CD14-positive monocyte (primary cell): ENCODE results near the gene CTNNB1. TPM values are rescaled to one million over a fixed set of nuclear protein-coding genes. Genes with fewer than 3 reads are reported as not detected.

ENCODE experiments used
- DNase-seq, 3 donors: peaks; one replicate each; pipeline ENCODE4 v3.0.0-alpha.2; 2011 to 2022
- H2AFZ ChIP-seq: 2 replicates; pipeline ENCODE4 v1.6.0; 2012; ENCODE audit warnings: mild to moderate bottlenecking, low read depth, low read length, inconsistent platforms; ENCODE audit not compliant: insufficient read depth, poor library complexity, severe bottlenecking
- H3K27ac ChIP-seq, 2 donors: 1 replicate in 1 of 2; 2 replicates in 1 of 2; pipeline ENCODE4 v1.5.1; 2012 to 2013; ENCODE audit warnings: low read length in 2 of 2, control low read depth in 1 of 2, inconsistent platforms in 1 of 2, low read depth in 1 of 2, mild to moderate bottlenecking in 1 of 2
- H3K27me3 ChIP-seq, 2 donors: one replicate each; pipeline versions ENCODE4 v1.6.0 to v1.6.1; 2011 to 2013; ENCODE audit warnings: low read length in 2 of 2; ENCODE audit not compliant: control insufficient read depth in 2 of 2, insufficient read depth in 2 of 2
- H3K36me3 ChIP-seq, 2 donors: replicated peaks in 1 of 2; 1 replicate in 1 of 2; 2 replicates in 1 of 2; pipeline versions ENCODE4 v1.5.1 to v1.6.1; 2012 to 2013; ENCODE audit warnings: low read length in 2 of 2, control low read depth in 1 of 2, inconsistent platforms in 1 of 2, mild to moderate bottlenecking in 1 of 2; ENCODE audit not compliant: insufficient read depth in 2 of 2, control insufficient read depth in 1 of 2
- H3K4me1 ChIP-seq, 2 donors: 1 replicate in 1 of 2; 2 replicates in 1 of 2; pipeline versions ENCODE4 v1.5.1 to v1.6.1; 2012 to 2013; ENCODE audit warnings: low read length in 2 of 2, control low read depth in 1 of 2, inconsistent platforms in 1 of 2, mild to moderate bottlenecking in 1 of 2, moderate library complexity in 1 of 2; ENCODE audit not compliant: insufficient read depth in 2 of 2, control insufficient read depth in 1 of 2
- H3K4me2 ChIP-seq: replicated peaks from 2 replicates; pipeline ENCODE3; 2012; ENCODE audit warnings: low read length, moderate library complexity, mild to moderate bottlenecking; ENCODE audit not compliant: poor library complexity, severe bottlenecking; ENCODE audit errors: extremely low read depth
- H3K4me3 ChIP-seq, 3 experiments: fragments of 200-600 bp in 1 of 3; sonication (generic) in 1 of 3; replicated peaks in 1 of 3; 1 replicate in 2 of 3; 2 replicates in 1 of 3; pipeline ENCODE4 v1.5.1; 2011 to 2013; ENCODE audit warnings: low read length in 3 of 3, mild to moderate bottlenecking in 3 of 3, control low read depth in 2 of 3, low read depth in 2 of 3, inconsistent platforms in 1 of 3, moderate library complexity in 1 of 3
- H3K79me2 ChIP-seq: 2 replicates; pipeline ENCODE4 v1.6.0; 2012; ENCODE audit warnings: mild to moderate bottlenecking, control low read depth, inconsistent platforms, low read length, moderate library complexity; ENCODE audit not compliant: insufficient read depth
- H3K9ac ChIP-seq: 2 replicates; pipeline ENCODE4 v1.6.0; 2017; ENCODE audit warnings: low read length, mild to moderate bottlenecking; ENCODE audit not compliant: insufficient read depth, poor library complexity, severe bottlenecking
- H3K9me3 ChIP-seq, 2 donors: replicated peaks in 1 of 2; 1 replicate in 1 of 2; 2 replicates in 1 of 2; pipeline versions ENCODE4 v1.5.1 to v1.6.1; 2012 to 2013; ENCODE audit warnings: low read length in 2 of 2, control low read depth in 1 of 2; ENCODE audit not compliant: control insufficient read depth in 1 of 2, insufficient read depth in 1 of 2
- H4K20me1 ChIP-seq: 2 replicates; pipeline ENCODE4 v1.6.0; 2012; ENCODE audit warnings: mild to moderate bottlenecking, low read length, control low read depth, moderate library complexity; ENCODE audit not compliant: insufficient read depth
- H3K27ac Mint-ChIP-seq, 7 donors: one replicate each; pipeline ENCODE4 v1.8.0; 2020; ENCODE audit warnings: mild to moderate bottlenecking in 7 of 7, mixed read lengths in 7 of 7, moderate library complexity in 6 of 7, inconsistent platforms in 2 of 7
- H3K27me3 Mint-ChIP-seq, 3 donors: one replicate each; pipeline ENCODE4 v1.8.0; 2021 to 2022; ENCODE audit warnings: low read depth in 3 of 3, mild to moderate bottlenecking in 3 of 3, mixed read lengths in 3 of 3, moderate library complexity in 3 of 3, inconsistent platforms in 1 of 3
- H3K36me3 Mint-ChIP-seq, 2 donors: one replicate each; pipeline ENCODE4 v1.8.0; 2020; ENCODE audit warnings: mixed read lengths in 2 of 2, inconsistent platforms in 1 of 2, mild to moderate bottlenecking in 1 of 2
- H3K4me1 Mint-ChIP-seq: one replicate; pipeline ENCODE4 v1.8.0; 2020; ENCODE audit warnings: mild to moderate bottlenecking, mixed read lengths
- H3K4me3 Mint-ChIP-seq, 2 donors: one replicate each; pipeline ENCODE4 v1.8.0; 2020; ENCODE audit warnings: mild to moderate bottlenecking in 2 of 2, mixed read lengths in 2 of 2, moderate library complexity in 1 of 2
- H3K9me3 Mint-ChIP-seq, 7 donors: one replicate each; pipeline ENCODE4 v1.8.0; 2020 to 2022; ENCODE audit warnings: mixed read lengths in 7 of 7, mild to moderate bottlenecking in 6 of 7, moderate library complexity in 6 of 7, inconsistent platforms in 2 of 7
- CTCF ChIP-seq: fragments of 200-600 bp; IDR thresholded peaks from one replicate; pipeline ENCODE4 v1.8.0; 2022; ENCODE audit warnings: antibody characterized with exemption, mild to moderate bottlenecking
- WGBS: methylation state at CpG from one replicate; pipeline ENCODE4 v1.1.5; 2013; ENCODE audit warnings: missing lambda C conversion rate; ENCODE audit not compliant: insufficient coverage; 5-methylcytosine and 5-hydroxymethylcytosine counted together
- intact Hi-C, 2 donors: fragments of 100-400 bp; cut with micrococcal nuclease; formaldehyde crosslinking; loops; one replicate each; pipeline versions ENCODE4 v1.15.0 to v1.15.1; 2023
- polyA plus RNA-seq, 3 donors: library from polyadenylated mRNA; depleted of rRNA in 1 of 3; unstranded in 2 of 3; stranded (reverse) in 1 of 3; fragments of 300-500 nt in 2 of 3; fragments of >200 nt in 1 of 3; fragmentation: Illumina TruSeq in 2 of 3; gene quantifications; 1 replicate in 2 of 3; 2 replicates in 1 of 3; pipeline ENCODE4 v1.2.3, GENCODE V29; 2012 to 2021

The CTNNB1 gene
- polyA plus RNA-seq, 3 donors = 51.2 to 240 (median 54.3) TPM

- no peaks in the 10 kb centered on the region for H3K4me1 Mint-ChIP-seq
- Histone ChIP-seq H4K20me1 (peaks cover 61% of the 10 kb centered on the region), H3K9me3 (no peaks in the 10 kb centered on the region), H2AFZ (no peak overlapping the region), H3K4me3 (no peak overlapping the region), H3K27me3 (no peaks in the 10 kb centered on the region), H3K79me2 (no peaks in the 10 kb centered on the region), H3K4me2 (no peak overlapping the region), H3K4me1 (no peaks in the 10 kb centered on the region), H3K36me3 (peaks cover 73 to 80% of the 10 kb centered on the region in 2 donors), H3K9ac (no peak overlapping the region), H3K27ac (no peak overlapping the region)
- intact Hi-C loops = loop anchor here in 1 of 2 donors (5.0 kb wide), 1 partner anchor 777 kb away; no protein-coding TSS in a partner anchor
- no peaks in the 10 kb centered on the region for H3K27me3 Mint-ChIP-seq
- peaks cover 75 to 86% of the 10 kb centered on the region in 2 donors for H3K36me3 Mint-ChIP-seq
- H3K4me3 Mint-ChIP-seq = no peak overlapping the region
- H3K27ac Mint-ChIP-seq = peak overlapping the region in 2 of 7 donors; percentile 47 to 79
- WGBS = 83% methylated on average over 1 of the region's 2 CpGs
- peaks cover 0 to 2% (median 0%) of the 10 kb centered on the region in 7 donors for H3K9me3 Mint-ChIP-seq
- DNase-seq = no peak
- TF ChIP-seq CTCF = no peak
Measured at GRCh38 chr3:41239587-41239986, 40.3 kb downstream of the CTNNB1 start.

- H3K4me2 ChIP-seq = no peak overlapping the region
- H3K27me3 Mint-ChIP-seq = no peaks in the 10 kb centered on the region
- H3K9ac ChIP-seq = no peak overlapping the region
- peaks cover 46% of the 10 kb centered on the region for H4K20me1 ChIP-seq
- no peaks in the 10 kb centered on the region for H3K4me1 ChIP-seq
- intact Hi-C loops = no loop called here
- H3K4me3 ChIP-seq = no peak overlapping the region
- TF ChIP-seq CTCF = no peak
- H3K36me3 Mint-ChIP-seq = peaks cover 59 to 77% of the 10 kb centered on the region in 2 donors
- no peaks in the 10 kb centered on the region for H3K79me2 ChIP-seq
- H3K4me3 Mint-ChIP-seq = no peak overlapping the region
- H2AFZ ChIP-seq = no peak overlapping the region
- no peaks in the 10 kb centered on the region for H3K9me3 ChIP-seq
- no peak for DNase-seq
- H3K9me3 Mint-ChIP-seq = peaks cover 0 to 2% (median 0%) of the 10 kb centered on the region in 7 donors
- WGBS = no CpG with 5 or more reads among the region's 4 CpGs
- no peaks in the 10 kb centered on the region for H3K4me1 Mint-ChIP-seq
- peak overlapping the region in 1 of 7 donors; percentile 17 for H3K27ac Mint-ChIP-seq
- H3K27me3 ChIP-seq = no peaks in the 10 kb centered on the region
- peaks cover 57 to 68% of the 10 kb centered on the region in 2 donors for H3K36me3 ChIP-seq
- H3K27ac ChIP-seq = no peak overlapping the region
Measured at GRCh38 chr3:41241161-41241560, 41.9 kb downstream of the CTNNB1 start.
